Mesothelial cell of epicardium (in vitro differentiated cells): Measurements from ENCODE around the gene YWHAG. TPM values are rescaled to one million over a fixed set of nuclear protein-coding genes. Genes with fewer than 3 reads are reported as not detected.
A peak's percentile ranks its signal among the peaks of the same experiment; 100 is the strongest.

ENCODE experiments used
- DNase-seq, 2 experiments: peaks; one replicate each; pipeline ENCODE4 v3.0.0; 2021; ENCODE audit warnings: low spot score in 2 of 2; ENCODE audit not compliant: unreplicated experiment in 2 of 2
- H3K27ac Mint-ChIP-seq: 2 replicates; pipeline ENCODE4 v1.8.0; 2021; ENCODE audit warnings: mixed read lengths
- H3K27me3 Mint-ChIP-seq: 2 replicates; pipeline ENCODE4 v1.8.0; 2021; ENCODE audit warnings: low read depth, mixed read lengths
- H3K36me3 Mint-ChIP-seq: 2 replicates; pipeline ENCODE4 v1.8.0; 2021; ENCODE audit warnings: mixed read lengths
- H3K4me1 Mint-ChIP-seq: 2 replicates; pipeline ENCODE4 v1.8.0; 2021; ENCODE audit warnings: mixed read lengths
- H3K4me3 Mint-ChIP-seq: 2 replicates; pipeline ENCODE4 v1.8.0; 2021; ENCODE audit warnings: mild to moderate bottlenecking, moderate library complexity, mixed read lengths
- H3K9me3 Mint-ChIP-seq: 2 replicates; pipeline ENCODE4 v1.8.0; 2021; ENCODE audit warnings: mixed read lengths
- total RNA-seq: library from RNA; stranded (reverse); gene quantifications from 3 replicates; pipeline ENCODE4 v1.2.1, GENCODE V29; 2021
- TF ChIP-seq, protein P1 (sequence below): fragments of 200-600 bp; sonication (generic); IDR thresholded peaks from one replicate; pipeline ENCODE4 v1.5.0; 2021; ENCODE audit warnings: antibody characterized with exemption; ENCODE audit not compliant: unreplicated experiment

The YWHAG gene
- total RNA-seq, 1 donor from 2014 or later: 145 TPM

GRCh38 chr7:76356115-76356514 is 2.7 kb downstream of the YWHAG start:
- peaks cover 30% of the 10 kb centered on the region for H3K36me3 Mint-ChIP-seq
- TF ChIP-seq, protein P1, sequence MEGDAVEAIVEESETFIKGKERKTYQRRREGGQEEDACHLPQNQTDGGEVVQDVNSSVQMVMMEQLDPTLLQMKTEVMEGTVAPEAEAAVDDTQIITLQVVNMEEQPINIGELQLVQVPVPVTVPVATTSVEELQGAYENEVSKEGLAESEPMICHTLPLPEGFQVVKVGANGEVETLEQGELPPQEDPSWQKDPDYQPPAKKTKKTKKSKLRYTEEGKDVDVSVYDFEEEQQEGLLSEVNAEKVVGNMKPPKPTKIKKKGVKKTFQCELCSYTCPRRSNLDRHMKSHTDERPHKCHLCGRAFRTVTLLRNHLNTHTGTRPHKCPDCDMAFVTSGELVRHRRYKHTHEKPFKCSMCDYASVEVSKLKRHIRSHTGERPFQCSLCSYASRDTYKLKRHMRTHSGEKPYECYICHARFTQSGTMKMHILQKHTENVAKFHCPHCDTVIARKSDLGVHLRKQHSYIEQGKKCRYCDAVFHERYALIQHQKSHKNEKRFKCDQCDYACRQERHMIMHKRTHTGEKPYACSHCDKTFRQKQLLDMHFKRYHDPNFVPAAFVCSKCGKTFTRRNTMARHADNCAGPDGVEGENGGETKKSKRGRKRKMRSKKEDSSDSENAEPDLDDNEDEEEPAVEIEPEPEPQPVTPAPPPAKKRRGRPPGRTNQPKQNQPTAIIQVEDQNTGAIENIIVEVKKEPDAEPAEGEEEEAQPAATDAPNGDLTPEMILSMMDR: no peak
- H3K27ac Mint-ChIP-seq: peak overlapping the region; percentile 45
- no peak for DNase-seq
- H3K4me3 Mint-ChIP-seq: peak overlapping the region; percentile 7
- peaks cover 45% of the 10 kb centered on the region for H3K4me1 Mint-ChIP-seq
- no peaks in the 10 kb centered on the region for H3K27me3 Mint-ChIP-seq
- H3K9me3 Mint-ChIP-seq: peaks cover 13% of the 10 kb centered on the region

DNA sequence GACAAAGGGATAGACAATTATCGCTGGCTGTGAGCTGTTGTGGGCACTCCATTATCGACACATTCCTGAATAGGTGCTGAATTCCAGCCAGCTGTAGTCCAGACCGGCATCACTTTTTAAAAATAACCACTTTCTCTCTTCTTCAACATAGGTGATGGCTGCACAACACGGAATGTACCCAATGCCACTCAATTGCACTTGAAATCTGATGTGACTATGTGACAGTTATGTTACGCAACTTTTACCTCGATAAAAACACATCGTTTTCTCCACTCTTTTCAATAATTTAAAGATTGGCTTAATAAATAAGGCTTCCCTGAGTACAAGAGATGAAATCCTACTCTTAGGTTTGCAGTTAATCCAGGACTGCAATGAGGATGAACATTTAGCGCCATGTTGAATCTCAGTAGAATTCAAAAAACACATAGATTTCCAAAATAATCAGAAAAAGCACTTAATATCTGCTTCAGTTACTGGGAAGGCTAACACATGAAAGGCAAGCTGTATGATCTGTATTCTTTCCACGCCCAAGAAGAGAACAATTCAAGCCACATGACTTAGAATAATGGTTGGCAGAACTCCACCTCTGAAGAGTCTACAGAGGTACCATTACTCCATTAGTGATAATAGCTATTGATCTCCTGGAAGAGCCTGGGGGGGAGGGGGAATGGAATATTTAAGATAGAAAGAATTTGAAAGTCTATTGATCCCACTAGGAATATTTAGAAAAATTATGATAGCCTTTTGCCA is 3.6 kb downstream of the YWHAG start:
- no peak for DNase-seq
- Mint-ChIP-seq H3K36me3 (peaks cover 38% of the 10 kb centered on the region), H3K27ac (no peak overlapping the region), H3K27me3 (no peaks in the 10 kb centered on the region), H3K4me1 (peaks cover 45% of the 10 kb centered on the region), H3K9me3 (peaks cover 16% of the 10 kb centered on the region), H3K4me3 (no peak overlapping the region)
- TF ChIP-seq, protein P1: no peak

DNA sequence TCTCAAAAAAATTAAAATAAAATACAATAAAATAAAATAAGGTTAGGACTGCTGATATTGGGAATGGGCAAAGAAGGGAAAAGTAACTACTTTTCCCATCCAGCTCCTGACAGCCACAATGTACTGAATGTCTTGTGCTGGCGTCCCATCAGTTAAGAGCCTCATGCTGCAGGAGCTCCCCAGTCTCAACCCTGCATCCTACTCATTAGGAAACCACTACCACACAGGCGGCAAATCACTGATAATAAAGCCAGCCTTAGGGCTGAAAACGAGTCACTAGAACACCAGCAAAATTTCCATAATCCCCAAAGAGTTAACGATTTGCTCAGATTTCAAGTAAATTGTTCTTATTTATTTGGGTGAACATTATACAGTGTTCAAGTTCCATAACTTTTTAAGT is 4.3 kb downstream of the YWHAG start:
- DNase-seq: no peak
- H3K27ac Mint-ChIP-seq: no peak overlapping the region
- H3K36me3 Mint-ChIP-seq: peaks cover 44% of the 10 kb centered on the region
- H3K4me1 Mint-ChIP-seq: peaks cover 39% of the 10 kb centered on the region
- H3K9me3 Mint-ChIP-seq: peaks cover 16% of the 10 kb centered on the region
- TF ChIP-seq, protein P1: no peak
- no peaks in the 10 kb centered on the region for H3K27me3 Mint-ChIP-seq
- H3K4me3 Mint-ChIP-seq: no peak overlapping the region

DNA sequence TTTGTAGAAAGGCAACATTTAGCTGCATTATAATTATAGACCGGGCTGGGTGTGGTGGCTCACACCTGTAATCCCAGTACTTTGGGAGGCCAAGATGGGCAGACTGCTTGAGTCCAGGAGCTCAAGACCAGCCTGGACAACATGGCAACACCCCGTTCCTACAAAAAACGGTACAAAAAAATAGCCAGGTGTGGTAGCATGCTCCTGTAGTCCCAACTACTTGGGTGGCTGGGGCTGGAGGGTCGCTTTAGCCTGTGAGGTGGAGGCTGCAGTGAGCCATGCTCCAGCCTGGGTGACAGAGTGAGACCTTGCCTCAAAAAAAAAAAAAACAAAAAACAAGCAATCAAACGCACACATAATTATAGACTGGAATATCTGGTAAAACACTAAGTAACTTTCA is 5.0 kb downstream of the YWHAG start:
- H3K27me3 Mint-ChIP-seq: no peaks in the 10 kb centered on the region
- no peak overlapping the region for H3K4me3 Mint-ChIP-seq
- peaks cover 37% of the 10 kb centered on the region for H3K4me1 Mint-ChIP-seq
- H3K36me3 Mint-ChIP-seq: peaks cover 47% of the 10 kb centered on the region
- peaks cover 16% of the 10 kb centered on the region for H3K9me3 Mint-ChIP-seq
- TF ChIP-seq, protein P1: no peak
- H3K27ac Mint-ChIP-seq: no peak overlapping the region
- DNase-seq: no peak

- Mint-ChIP-seq H3K9me3 (peaks cover 16% of the 10 kb centered on the region), H3K27ac (peak overlapping the region; percentile 33), H3K36me3 (peaks cover 52% of the 10 kb centered on the region), H3K4me3 (no peak overlapping the region), H3K27me3 (no peaks in the 10 kb centered on the region), H3K4me1 (peaks cover 31% of the 10 kb centered on the region)
- no peak for DNase-seq
- TF ChIP-seq, protein P1: no peak
Measured at GRCh38 chr7:76352193-76352592, 6.6 kb downstream of the YWHAG start.
